Peyer's patch (tissue), 4 donors: Measurements from ENCODE around the gene DHRSX.

Experiments
- CTCF ChIP-seq, 6 experiments: fragments of 450-650 bp in 4 of 6; fragments of 200-600 bp in 2 of 6; sonication (generic) in 1 of 6; IDR thresholded peaks; one replicate each; pipeline ENCODE4 v1.5.1; 2017 to 2019; ENCODE audit warnings: antibody characterized with exemption in 6 of 6, mild to moderate bottlenecking in 3 of 6, moderate library complexity in 1 of 6
- POLR2A ChIP-seq, 2 donors: fragments of 450-650 bp; IDR thresholded peaks; one replicate each; pipeline ENCODE4 v1.5.1; 2017; ENCODE audit warnings: antibody characterized with exemption in 2 of 2, mild to moderate bottlenecking in 2 of 2, moderate library complexity in 2 of 2

- TF ChIP-seq CTCF (IDR thresholded peaks at IDR 0.05) (no peak), POLR2A (IDR thresholded peaks at IDR 0.05) (no peak)
These were observed 324.5 kb downstream of the DHRSX start for GRCh38 chrX:2176274-2176673.
